Prostate gland (tissue), 2 donors: ENCODE measurements around the gene LYPD8. TPM values are rescaled to one million over a fixed set of nuclear protein-coding genes. Genes with fewer than 3 reads are reported as not detected.
"Not testable (repeated sequence)": the region's sequence is repeated elsewhere in the genome, so short reads cannot be mapped to it uniquely, and the experiment has no call there.

Experiments
- DNase-seq: peaks from one replicate; pipeline ENCODE4 v3.0.0-alpha.2; 2019; ENCODE audit warnings: low spot score
- H3K27ac ChIP-seq, 2 donors: fragments of 200-600 bp; sonication (generic); 2 replicates each; pipeline ENCODE4 v1.5.1; 2017 to 2019
- H3K27me3 ChIP-seq: fragments of 200-600 bp; sonication (generic); replicated peaks from 2 replicates; pipeline ENCODE4 v1.5.1; 2019; ENCODE audit not compliant: insufficient read depth
- H3K36me3 ChIP-seq, 2 donors: fragments of 200-600 bp; sonication (generic); 1 replicate in 1 of 2; 2 replicates in 1 of 2; pipeline versions ENCODE4 v1.5.1 to v1.8.1; 2017 to 2019
- H3K4me1 ChIP-seq: fragments of 200-600 bp; sonication (generic); replicated peaks from 2 replicates; pipeline ENCODE4 v1.5.1; 2019
- H3K4me3 ChIP-seq, 2 donors: fragments of 200-600 bp; sonication (generic); 2 replicates each; pipeline ENCODE4 v1.5.1; 2017 to 2019
- H3K9me3 ChIP-seq: fragments of 200-600 bp; sonication (generic); 2 replicates; pipeline ENCODE4 v1.5.1; 2017
- CTCF ChIP-seq, 4 experiments: fragments of 200-600 bp in 2 of 4; fragments of 450-650 bp in 2 of 4; sonication (generic) in 2 of 4; IDR thresholded peaks; 1 replicate in 3 of 4; 2 replicates in 1 of 4; pipeline ENCODE4 v1.5.1; 2016 to 2019; ENCODE audit warnings: antibody characterized with exemption in 4 of 4, mild to moderate bottlenecking in 2 of 4, moderate library complexity in 2 of 4
- POLR2A ChIP-seq: fragments of 450-650 bp; IDR thresholded peaks from one replicate; pipeline ENCODE4 v1.6.1; 2016; ENCODE audit warnings: antibody characterized with exemption, mild to moderate bottlenecking
- POLR2AphosphoS5 ChIP-seq: sonication (generic); formaldehyde crosslinking; IDR thresholded peaks from one replicate; pipeline ENCODE4 v1.6.1; 2017; ENCODE audit warnings: antibody characterized with exemption
- WGBS: methylation state at CpG from one replicate; pipeline ENCODE4 v1.1.5; 2018; 5-methylcytosine and 5-hydroxymethylcytosine counted together
- intact Hi-C: fragments of 100-400 bp; cut with DNase I; formaldehyde crosslinking; loops from one replicate; pipeline ENCODE4 v1.14.2; 2022
- total RNA-seq, 2 donors: library from RNA; depleted of rRNA; stranded (reverse); fragments of >200 nt; gene quantifications; one replicate each; pipeline ENCODE4 v1.1.0, GENCODE V29; 2016

The LYPD8 gene
- total RNA-seq, 2 donors from 2014 or later: not detected

GRCh38 chr1:248790456-248790855, 34.9 kb upstream of the LYPD8 start:
- WGBS: 68% methylated on average over 5 of the region's 5 CpGs
- H3K4me1 ChIP-seq: no peaks in the 10 kb centered on the region
- H3K27me3 ChIP-seq: no peaks in the 10 kb centered on the region
- no peak for TF ChIP-seq POLR2AphosphoS5
- no peak for TF ChIP-seq CTCF (IDR thresholded peaks at IDR 0.05)
- no peak for TF ChIP-seq POLR2A
- H3K4me3 ChIP-seq: no peak overlapping the region
- no peaks in the 10 kb centered on the region for H3K9me3 ChIP-seq
- intact Hi-C loops: no loop called here
- DNase-seq: no peak
- H3K27ac ChIP-seq: no peak overlapping the region
- no peaks in the 10 kb centered on the region for H3K36me3 ChIP-seq

- 86% methylated on average over 2 of the region's 2 CpGs for WGBS
- H3K4me3 ChIP-seq, H3K4me1 ChIP-seq, H3K9me3 ChIP-seq, DNase-seq, H3K27ac ChIP-seq, H3K27me3 ChIP-seq, H3K36me3 ChIP-seq, intact Hi-C loops: not testable (repeated sequence)
Observed at GRCh38 chr1:248789337-248789736, 33.8 kb upstream of the LYPD8 start.

GRCh38 chr1:248788327-248788726, 32.8 kb upstream of the LYPD8 start:
- no peaks in the 10 kb centered on the region for H3K9me3 ChIP-seq
- H3K4me3 ChIP-seq: no peak overlapping the region
- DNase-seq: no peak
- WGBS: 84% methylated on average over 3 of the region's 3 CpGs
- no peaks in the 10 kb centered on the region for H3K4me1 ChIP-seq
- no peak for TF ChIP-seq CTCF (IDR thresholded peaks at IDR 0.05)
- no peak for TF ChIP-seq POLR2A
- no peak for TF ChIP-seq POLR2AphosphoS5
- no peaks in the 10 kb centered on the region for H3K27me3 ChIP-seq
- intact Hi-C loops: no loop called here
- H3K36me3 ChIP-seq: no peaks in the 10 kb centered on the region
- no peak overlapping the region for H3K27ac ChIP-seq

- no peaks in the 10 kb centered on the region for H3K27me3 ChIP-seq
- DNase-seq: no peak
Observed at GRCh38 chr1:248787430-248787829, 31.9 kb upstream of the LYPD8 start.

GRCh38 chr1:248786156-248786555, 30.6 kb upstream of the LYPD8 start:
- WGBS: 72% methylated on average over 3 of the region's 3 CpGs
- H3K36me3 ChIP-seq: no peaks in the 10 kb centered on the region
- intact Hi-C loops: no loop called here
- H3K9me3 ChIP-seq: no peaks in the 10 kb centered on the region
- no peaks in the 10 kb centered on the region for H3K4me1 ChIP-seq
- no peak overlapping the region for H3K27ac ChIP-seq
- H3K4me3 ChIP-seq: no peak overlapping the region
- no peak for DNase-seq
- H3K27me3 ChIP-seq: no peaks in the 10 kb centered on the region
- TF ChIP-seq CTCF (IDR thresholded peaks at IDR 0.05): no peak
- no peak for TF ChIP-seq POLR2AphosphoS5
- no peak for TF ChIP-seq POLR2A

More at GRCh38 chr1:248787430-248787829, 31.9 kb upstream of the LYPD8 start:
- H3K36me3 ChIP-seq: no peaks in the 10 kb centered on the region
- 84% methylated on average over 4 of the region's 4 CpGs for WGBS
- no peaks in the 10 kb centered on the region for H3K4me1 ChIP-seq
- no peak for TF ChIP-seq POLR2A
- TF ChIP-seq POLR2AphosphoS5: no peak
- no peak for TF ChIP-seq CTCF (IDR thresholded peaks at IDR 0.05)
- H3K27ac ChIP-seq: no peak overlapping the region
- H3K9me3 ChIP-seq: no peaks in the 10 kb centered on the region
- H3K4me3 ChIP-seq: no peak overlapping the region
- intact Hi-C loops: no loop called here
